A204.1 (cell line): ENCODE data around the gene RELT.

Source experiments
- FAIRE-seq: peaks from 2 replicates; lab custom pipeline; 2012; peaks lifted over from hg19 to GRCh38; lab: Jason Lieb, UNC

Gene RELT

DNA sequence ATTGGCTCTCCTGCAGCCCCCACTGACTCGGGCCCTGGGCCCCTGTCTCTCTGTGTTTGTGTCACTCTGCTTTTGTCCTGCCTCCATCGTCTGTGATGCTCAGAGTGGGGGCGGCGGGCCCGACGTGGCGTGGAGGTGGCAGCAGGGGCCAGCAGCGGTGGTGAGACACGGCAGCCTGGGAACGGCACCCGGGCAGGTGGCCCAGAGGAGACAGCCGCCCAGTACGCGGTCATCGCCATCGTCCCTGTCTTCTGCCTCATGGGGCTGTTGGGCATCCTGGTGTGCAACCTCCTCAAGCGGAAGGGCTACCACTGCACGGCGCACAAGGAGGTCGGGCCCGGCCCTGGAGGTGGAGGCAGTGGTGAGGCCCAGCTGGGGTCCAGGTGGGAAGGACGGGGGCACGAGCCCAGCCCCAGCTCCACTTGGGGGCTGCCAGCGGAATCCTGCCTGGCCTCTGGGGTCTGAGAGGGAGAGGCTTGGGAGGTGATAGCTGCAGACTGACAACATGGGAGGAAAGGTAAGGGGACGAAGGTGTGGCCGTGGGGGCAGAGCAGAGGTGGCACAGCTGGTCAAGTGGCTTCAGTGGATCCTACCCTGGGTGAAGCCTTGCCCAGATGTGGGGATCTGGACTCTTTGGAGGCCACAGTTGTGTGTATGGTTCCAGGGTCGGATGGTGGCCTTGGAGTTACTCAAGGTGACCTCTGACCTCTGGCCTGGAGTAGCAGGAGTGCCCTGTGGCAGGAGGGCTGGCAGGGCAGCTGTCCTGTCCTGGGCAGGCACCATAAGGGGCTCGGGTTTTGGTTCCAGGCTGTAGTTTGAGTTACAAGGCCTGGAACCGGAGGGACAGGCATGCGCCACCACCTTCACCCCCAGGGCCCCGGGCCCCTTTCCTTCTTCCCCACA lies 16.2 kb downstream of the RELT start:
- no peak for FAIRE-seq

DNA sequence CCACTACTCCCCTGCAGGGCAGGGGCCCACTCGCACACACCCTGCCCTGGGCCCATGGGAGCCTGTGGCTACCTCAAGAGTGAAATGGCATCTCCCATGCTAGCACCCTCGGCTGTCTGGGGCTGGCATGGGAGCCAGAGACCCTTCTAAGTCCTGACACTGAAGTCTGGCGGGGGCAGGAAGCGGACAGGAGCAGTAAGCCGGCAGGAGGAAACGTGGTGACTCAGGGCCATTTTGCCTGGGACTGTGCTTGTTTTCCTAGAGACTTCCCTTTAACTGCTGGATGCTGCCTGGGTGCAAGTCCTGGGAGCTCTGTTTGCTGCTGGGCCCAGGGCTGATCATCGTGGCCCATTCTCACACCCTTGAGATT lies 16.8 kb downstream of the RELT start:
- FAIRE-seq = no peak

DNA sequence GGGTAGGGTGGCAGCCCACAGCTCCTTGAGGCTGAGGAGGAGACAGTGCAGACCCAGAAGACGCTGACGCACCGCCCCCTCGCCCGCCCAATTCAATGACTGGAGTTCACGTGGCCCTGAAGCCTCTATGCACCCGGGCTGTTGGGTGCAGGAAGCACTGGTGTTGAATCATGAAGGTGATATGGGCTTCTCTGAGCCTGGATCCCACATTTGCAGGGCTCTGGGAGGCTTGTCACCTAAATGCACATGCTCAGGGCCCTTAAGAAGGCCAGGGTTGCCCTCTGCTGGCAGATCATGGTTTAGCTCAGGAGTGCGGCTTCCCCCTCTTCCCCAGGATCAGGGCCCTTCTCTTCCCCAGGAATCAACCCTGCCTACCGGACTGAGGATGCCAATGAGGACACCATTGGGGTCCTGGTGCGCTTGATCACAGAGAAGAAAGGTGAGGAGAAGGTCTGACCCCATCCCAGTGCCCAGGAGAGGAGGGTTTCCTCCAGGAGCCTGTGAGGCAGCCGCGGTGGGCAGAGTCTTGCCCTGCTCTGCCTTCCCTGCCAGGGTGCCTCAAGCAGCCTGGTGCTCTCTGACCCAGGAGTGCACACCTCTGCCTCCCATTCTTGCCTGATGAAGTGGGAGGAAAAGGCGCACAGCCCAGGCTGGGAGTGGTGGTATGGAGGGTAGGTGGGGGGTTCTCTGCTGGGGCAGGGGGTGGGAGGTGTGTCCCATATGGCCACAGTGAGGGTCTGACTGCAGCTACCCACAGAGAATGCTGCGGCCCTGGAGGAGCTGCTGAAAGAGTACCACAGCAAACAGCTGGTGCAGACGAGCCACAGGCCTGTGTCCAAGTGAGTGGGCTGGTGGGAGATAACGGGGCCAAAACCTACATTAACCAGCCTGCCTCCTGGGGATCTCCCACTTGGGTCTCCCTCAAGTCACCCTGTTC lies 17.5 kb downstream of the RELT start:
- FAIRE-seq = no peak

DNA sequence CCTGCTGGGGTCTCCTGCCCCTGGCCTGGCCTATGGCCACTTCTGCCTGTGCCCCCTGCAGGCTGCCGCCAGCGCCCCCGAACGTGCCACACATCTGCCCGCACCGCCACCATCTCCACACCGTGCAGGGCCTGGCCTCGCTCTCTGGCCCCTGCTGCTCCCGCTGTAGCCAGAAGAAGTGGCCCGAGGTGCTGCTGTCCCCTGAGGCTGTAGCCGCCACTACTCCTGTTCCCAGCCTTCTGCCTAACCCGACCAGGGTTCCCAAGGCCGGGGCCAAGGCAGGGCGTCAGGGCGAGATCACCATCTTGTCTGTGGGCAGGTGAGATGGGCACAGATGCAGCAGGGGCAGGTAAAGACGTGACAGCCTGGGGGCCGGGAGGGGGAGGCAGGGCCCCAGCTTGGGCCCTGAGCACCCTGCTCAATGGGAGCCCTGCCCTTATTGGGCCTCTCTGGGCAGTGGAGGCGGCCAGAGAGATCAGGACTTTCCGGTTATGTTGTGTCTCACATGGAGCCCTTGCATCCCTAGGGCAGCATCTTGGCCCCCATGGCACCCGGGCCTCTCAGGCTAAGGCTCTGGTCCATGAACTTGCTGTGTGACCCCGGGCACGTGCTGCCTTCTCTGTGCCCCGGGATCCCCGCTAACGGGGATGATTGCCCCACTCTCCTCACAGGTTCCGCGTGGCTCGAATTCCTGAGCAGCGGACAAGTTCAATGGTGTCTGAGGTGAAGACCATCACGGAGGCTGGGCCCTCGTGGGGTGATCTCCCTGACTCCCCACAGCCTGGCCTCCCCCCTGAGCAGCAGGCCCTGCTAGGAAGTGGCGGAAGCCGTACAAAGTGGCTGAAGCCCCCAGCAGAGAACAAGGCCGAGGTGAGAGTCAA lies 18.5 kb downstream of the RELT start:
- FAIRE-seq = no peak

DNA sequence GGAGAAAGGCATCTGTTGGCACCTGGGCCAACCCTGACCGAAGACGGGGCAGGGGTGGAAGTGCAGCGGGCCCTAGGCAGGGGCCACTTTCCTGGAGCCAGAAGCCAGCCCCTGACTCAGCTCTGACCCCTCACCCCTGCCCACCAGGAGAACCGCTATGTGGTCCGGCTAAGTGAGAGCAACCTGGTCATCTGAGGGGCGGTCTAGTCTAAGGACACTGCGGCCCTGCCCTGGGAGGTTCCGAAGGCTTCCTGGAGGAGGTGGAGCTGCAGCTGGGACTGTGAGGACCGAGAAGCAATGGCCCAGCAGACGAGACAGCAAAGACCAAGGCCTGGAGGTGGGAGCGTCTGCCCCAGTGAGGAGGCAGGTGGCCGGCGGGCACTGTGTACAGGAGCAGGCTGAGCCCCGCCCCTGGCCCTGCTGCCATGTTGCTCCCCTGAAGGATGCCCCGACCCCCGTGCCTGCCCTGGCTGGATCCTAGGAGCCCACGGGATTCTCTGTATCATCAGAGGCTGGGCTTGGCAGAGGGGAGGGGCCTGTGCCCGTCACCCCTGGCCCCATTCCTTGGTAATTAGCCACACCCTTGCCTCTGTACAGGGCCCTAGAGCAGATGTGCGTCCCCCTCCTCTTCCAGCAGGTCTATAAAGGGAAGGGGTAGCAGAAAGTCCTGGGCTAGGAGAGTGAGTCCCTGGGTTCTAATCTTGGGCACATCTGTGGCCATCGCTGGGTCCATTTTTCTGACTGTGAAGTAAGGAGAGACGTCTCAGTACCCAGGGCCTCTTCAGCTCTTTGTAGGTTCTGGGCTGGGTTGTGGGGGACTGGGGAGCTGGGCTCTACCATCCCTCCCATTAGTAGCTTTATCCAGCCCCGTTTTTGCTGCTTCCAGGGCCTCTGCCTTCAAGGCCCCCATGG lies 19.4 kb downstream of the RELT start:
- FAIRE-seq = no peak

DNA sequence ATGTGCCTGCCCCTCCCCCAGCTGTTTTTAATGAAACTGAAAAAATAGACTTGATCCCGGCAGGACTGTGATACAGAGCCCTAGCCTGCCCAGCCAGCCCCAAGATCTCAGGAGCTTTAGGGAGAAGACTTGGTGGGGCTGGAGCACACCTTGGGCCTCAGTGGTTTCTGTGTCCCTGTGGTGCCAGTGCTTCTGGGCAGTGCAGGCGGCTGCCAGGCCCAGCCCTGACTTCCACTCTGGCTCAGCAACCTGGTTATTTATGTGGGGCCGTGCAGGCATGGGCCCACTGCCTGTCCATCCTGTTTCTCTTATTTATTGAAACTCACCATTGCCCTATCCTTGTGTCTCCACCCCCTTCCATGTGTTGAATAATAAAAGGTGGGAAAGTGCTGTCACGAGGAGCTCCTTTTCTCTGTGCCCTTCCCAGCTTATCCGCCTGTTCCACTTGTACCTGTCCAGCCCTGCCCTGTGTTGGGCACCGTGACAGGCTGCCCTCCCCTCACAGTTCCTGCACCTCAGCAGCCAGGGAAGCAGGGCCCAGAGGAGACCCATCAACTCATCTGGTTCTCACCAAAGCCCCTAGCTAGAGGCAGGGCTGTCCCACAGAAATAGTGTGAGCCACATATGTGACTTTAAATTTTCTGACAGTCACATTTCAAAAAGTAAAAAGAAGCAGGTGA lies 20.2 kb downstream of the RELT start:
- FAIRE-seq = no peak

DNA sequence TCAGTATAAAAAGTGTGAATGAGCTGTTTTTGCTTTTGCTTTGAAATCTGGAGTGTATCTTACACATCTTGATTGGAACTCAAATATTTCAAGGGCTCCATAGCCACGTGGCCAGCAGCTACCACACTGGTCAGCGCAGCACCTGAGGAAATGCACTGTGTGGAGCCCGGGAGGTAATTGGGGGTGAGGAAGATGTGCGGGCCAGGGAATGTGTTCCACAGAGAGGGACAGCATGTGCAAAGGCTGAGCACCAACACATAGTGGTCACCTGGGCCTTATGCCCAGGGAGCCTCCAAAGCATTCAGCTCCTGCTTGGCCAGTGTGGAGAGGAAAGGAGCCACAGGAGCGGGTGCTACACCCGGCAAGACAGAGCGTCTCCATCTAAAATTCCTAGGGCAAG lies 20.8 kb downstream of the RELT start:
- no peak for FAIRE-seq

DNA sequence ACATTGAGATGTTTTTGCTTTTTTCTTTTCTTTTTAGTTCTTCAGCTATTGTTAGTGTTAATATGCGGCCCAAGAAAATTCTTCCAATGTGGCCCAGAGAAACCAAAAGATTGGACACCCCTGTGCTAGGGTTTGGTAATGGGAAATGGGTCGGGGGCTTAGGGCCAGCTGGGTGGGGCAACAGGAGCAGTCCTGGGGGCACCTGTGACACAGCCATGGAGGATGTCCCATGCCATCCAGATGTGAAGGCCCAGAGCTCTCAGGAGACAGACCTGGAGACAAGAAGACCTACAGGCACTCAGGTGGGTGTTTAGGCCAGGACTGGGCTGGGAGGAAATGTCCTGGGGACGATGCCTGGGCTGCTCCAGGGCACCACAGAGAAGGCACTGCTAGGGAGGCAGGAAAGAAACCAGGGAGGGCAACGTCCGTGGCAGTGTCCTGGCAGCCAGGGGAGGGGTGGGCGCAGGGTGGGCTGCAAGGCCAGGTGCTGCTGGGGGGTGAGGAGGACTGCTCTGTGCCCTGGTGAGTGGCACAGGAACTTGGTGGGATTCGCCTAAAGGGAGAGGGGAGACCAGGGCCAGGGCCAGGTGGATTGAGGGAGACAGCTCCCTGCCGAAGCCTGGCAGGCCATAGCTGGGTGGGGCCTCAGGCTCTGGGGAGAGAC lies 21.4 kb downstream of the RELT start:
- FAIRE-seq = no peak

DNA sequence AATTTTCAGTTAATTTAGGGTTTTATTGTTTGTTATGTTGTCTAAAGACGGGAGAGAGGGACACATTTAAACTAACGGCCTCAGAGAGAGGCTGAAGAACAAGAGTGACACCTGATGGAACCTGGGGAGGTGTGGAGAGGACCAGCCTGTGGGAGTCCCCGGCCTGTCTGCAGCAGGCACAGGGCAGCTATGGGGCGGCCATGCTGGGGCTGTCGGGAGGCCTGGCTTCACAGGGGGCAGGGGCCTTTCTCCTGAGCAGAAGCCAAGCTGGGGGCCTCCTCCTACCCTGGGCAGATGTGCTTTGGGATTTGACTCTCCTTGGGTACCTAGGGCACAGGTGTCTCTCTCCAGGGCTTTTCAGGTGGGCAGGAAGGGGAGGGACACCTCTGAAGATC lies 21.9 kb downstream of the RELT start:
- no peak for FAIRE-seq

DNA sequence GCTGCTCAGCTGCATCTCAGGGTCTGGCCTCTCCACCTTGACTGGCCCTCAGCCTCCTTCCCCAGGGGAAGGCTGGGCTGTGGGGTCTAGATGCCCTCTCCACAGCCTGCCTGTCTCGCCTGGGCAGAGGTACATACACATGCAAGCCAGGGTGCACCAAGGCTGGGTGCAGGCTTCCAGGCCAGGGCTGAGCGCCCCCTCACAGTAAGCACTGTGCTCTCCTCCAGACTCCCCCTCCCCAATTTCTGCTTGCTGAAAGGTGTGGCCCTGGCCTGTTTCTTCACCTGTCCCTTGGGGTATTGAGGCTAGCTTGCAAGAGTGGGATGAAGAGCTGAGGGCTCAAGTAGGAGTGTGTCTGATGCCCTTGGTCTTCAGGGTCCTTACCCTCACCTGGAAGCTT lies 22.5 kb downstream of the RELT start:
- no peak for FAIRE-seq

DNA sequence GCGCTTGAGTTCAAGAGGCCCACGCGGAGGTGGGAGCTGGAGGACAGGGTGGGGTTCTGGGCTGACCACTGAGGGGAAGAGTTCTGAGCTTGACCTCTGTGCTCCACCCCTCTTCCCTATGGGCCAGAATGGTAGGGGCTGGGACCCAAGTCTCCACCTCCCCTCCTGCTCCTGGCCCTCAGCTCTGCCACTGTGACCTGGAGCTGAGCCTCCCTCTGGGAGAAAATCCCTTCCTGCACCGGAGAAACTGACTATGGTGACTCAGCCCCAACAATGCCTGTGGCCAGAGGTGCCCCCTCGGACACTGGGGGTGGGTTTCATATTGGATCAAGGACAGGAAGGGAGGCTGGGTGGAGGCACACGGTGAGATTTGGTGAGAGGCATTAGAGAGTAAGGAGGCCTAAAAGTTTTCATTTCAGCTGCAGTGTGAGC lies 23.0 kb downstream of the RELT start:
- FAIRE-seq = no peak

DNA sequence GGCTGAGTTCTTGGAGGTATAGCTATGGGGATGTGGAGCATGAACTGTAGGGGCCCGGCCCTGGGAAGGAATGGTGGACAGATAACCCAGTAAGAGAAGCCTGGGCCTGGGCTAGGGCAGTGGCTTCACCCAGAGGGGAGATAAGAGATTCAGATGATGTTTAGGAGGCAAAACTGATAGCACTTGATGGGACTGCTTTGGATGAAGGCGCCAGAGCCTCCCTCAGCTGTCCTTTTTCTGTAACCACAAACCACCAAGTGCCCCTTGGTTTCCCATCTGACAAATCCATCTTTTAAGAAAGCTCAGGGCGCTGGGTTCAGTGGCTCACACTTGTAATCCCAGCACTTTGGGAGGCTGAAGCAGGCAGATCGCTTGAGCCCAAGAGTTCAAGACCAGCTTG lies 23.4 kb downstream of the RELT start:
- FAIRE-seq = no peak

DNA sequence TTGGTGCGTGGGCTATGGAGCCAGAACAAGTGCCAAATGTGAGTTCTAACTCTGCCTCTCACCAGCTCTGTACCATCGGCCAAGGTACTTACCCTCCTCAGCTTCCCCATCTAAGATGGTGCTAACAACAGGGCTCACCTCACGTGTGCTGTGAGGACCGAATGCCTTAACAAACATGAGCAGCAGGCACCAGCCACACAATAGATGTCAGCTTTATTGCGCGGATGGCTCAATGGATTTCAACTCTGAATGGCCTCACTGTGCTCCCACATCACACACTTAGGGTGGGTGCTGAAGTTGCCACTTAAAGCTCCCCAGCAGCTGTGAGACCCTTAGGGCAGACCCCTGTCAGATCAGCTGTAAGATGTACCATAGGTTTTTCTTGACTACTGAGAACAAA lies 24.1 kb downstream of the RELT start:
- no peak for FAIRE-seq

DNA sequence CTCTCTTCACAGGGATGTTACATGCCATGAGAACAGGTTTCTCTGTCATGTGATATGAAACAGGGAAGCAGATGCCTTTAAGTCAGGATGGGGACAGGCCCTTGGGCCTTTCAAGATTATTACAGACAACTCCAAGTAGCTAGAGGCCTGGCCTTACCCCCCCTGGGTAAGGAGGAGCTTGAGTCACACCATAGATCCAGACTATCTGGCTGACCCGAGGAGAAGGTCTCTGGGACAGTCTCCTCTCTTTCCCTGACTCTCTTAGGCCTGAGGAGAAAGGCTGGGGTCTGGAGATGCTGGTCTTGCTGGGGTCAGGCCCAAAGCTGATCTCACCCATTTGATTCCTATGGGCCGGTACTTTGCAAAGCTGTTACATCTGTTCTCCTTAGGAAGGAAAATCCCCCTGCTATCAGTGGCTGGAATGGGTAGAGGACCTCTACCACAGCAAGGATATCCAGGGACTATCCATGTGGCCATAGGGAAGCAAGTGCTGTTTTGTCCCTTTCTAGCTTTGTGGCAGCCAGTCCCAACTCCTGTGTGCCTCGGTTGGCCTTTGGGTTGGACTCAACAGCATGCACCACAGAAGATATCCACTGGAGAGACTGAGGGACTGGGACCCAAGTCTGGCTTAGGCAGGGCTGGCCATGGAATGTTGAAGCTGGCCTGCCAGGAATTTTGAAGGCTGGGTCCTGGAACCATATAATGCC lies 25.2 kb downstream of the RELT start:
- FAIRE-seq = no peak

DNA sequence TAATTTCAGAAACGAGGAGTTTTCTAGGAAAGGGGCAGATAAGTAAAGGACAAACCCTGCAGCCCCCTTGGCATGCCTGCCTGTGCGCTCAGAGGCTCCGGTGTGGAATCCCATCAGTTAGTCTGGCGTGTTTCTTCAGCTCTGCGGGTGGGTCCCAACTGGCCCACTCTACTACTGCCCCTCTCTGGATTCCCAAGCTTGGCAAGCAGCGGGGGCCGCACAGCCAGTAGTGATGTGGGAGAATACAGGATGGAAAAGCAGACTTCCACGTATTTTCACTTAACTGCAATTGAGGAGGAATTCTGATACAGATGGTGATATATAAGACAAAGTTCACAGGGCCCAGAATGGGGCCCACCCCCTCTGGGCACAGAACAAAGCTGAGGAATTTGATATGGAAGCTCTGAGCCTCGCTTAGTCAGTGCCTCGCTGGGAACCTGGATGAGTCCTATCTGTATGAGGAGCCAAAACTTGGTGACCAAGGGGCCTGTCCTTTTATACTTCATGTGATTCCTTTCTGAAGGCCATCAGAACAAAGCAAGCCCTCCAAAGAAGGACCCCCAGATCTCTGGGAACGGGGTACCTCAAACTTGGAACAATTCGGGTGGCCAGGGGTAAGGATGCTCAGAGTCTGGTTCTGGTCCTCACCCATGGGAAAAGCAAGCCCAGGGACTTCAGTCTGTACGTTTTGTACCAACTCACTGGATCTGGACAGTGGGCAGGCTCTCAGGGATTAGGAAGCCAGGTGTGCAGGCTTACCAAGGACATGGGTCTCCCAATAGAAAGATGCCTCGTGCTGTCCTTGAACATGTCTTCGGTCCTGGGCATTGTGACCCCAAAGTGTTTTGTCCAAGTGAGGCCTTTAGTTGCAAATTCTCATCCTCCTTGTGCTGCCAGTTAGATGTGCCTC lies 26.0 kb downstream of the RELT start:
- no peak for FAIRE-seq

DNA sequence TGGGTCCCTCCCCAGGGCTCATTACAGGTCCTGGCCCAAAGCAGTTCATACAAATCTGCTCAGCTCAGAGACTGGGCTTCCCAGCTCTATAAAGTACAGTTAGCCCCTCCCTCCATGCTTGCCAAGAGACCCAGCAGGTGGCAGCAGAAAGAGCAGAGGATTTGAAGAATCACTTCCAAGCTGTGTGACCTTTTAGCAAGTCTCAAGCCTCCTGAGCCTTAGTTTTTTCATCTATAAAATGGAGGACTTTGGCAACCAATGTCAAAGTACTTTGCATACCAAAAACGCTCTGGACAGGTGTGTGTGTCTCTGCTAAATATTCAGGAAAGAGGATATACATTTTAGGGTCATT lies 26.6 kb downstream of the RELT start:
- no peak for FAIRE-seq

DNA sequence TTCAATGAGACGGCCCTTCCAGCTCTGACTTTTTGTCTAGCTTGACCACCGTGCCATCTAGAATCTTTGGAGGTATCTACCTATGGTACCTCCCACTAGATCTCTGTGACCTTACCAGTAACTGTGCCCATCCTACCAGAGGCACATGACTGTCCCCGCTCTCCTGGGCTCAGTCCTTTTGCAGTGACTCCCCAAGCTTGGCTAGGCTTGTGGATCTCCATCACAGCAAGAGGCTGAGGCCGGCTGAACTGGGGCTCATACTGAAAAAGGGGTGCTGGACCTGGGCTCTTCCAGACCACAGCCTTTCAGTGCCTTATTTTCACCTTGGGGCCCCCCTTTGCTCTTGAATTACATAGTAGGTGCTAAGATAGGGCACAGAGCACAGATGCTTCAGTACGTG lies 27.3 kb downstream of the RELT start:
- no peak for FAIRE-seq

DNA sequence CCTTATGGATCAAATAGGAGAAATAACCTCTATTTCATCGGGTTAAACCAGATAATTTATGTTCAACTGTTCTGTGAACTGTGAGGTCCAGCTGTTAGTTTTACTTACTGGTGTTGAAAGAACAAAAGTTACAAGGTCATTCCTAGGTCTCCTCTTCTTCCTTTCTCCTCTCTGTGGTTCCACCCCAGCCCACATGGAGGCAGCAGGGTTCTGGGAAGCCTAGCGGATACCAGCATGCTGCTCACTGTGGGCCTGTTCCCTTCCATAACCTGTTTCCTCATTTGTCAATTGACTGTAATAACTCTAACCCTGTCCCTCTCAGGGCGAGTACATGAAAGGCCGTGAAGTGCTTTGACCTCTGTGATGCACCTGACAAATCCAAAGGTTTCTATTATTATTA lies 27.8 kb downstream of the RELT start:
- FAIRE-seq = no peak
